Effector CD4-positive, alpha-beta T cell (primary cell): ENCODE measurements around the gene AHNAK.
"Not testable (repeated sequence)": the region's sequence is repeated elsewhere in the genome, so short reads cannot be mapped to it uniquely, and the experiment has no call there.

Experiments
- DNase-seq: peaks from one replicate; pipeline ENCODE4 v3.0.0-alpha.2; 2020

Gene AHNAK

DNA sequence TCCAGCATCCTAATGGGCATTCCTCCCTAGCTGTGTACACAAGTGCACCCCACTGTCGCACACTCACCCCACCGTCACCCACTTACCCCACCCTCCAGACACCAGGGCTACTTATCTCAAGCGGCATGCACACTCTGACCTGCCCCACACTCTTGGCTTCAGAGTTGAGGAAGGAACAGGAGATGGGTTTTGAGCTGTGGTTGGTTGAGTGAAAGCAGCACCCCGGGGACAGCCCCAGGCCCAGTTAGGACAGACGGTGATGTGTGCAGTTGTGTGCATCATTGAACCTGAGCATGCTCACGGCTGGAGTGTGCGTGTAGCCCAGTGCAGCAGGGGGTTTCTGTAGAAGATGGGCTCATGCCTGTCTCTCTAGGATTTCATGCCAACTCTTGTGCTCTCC, 32.5 kb downstream of the AHNAK start:
- no peak for DNase-seq

DNA sequence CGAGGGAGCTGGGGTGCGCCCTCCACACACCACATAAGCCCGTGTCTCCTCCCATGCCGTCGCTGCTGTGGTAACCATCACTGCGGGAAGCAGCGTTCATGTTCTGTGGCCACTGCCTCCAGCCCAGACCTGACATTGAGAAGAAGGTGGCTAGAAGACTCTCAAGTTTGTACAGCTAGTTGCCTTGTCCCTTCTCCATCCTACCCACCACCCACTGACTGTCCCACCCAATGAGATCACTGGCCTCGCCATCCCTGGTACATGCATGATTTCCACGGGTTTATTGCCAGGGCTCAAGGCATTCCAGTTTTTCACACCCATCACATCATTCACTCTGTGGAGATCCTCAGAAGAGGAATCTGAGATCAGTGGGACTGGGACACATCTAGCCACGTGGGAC, 33.0 kb downstream of the AHNAK start:
- DNase-seq = no peak

DNA sequence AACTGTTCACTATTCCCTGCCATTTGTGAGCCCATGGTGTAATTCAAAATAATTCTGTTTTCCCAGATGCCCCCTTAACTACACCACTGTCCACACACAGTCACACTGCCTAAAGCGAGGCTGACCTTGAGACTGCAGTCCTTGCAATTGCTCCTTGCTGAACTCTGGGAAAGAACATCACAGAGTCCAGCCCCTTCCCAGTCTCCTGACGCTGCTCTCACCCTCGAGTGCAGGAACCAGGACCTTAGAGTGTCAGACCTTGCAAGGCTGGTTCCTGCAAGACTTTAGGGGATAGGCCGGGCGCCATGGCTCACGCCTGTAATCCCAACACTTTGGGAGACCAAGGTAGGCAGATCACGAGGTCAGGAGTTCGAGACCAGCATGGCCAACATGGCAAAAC, 33.6 kb downstream of the AHNAK start:
- no peak for DNase-seq

DNA sequence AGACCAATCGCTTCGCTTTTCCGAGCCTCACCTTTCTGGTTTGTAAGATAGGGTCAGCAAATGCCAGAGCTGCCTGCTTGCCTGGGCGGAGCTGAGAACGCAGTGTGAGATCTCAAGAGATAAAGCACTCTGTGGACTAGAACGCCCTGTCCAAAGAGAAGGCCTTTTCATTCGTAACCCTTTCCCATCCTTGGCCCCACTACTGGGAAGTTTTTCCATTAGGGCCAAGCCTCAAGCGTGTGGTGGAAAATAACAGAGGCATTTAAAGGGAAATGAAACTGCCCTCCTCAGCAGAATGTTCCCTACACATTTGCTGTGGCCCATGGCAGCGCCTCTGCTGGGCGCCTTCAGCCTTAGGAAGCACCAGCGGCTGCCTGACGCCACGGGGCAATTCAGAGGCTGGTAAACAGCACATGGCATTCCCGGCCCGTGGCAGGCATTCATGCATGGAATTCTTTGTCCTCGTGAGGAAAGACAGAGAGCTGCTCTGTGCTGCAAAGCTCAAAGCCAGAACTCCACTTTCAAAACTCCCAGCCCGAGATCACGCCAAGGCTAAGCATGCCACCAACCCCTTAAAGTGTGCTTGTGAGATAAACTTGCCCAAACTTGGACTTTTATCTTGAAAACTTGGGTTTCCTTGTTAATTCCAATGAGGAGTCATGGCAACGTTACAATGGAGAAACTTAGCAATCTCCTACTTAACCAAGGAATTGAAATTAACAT, 38.1 kb downstream of the AHNAK start:
- DNase-seq = no peak

DNA sequence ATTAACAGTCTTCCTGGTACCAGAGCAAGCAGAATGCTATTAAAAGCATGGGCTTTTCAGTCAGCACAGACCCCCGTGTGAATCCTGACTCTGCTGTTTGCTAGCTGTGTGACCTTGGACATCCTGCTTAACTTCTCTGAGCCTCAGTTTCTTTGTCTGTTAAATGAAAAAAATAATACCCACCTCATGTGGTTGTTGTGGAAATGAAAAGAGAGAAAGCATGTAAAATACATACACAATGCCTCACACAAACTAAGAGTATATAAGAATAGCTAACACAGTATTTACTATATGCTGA, 39.5 kb downstream of the AHNAK start:
- DNase-seq = no peak

DNA sequence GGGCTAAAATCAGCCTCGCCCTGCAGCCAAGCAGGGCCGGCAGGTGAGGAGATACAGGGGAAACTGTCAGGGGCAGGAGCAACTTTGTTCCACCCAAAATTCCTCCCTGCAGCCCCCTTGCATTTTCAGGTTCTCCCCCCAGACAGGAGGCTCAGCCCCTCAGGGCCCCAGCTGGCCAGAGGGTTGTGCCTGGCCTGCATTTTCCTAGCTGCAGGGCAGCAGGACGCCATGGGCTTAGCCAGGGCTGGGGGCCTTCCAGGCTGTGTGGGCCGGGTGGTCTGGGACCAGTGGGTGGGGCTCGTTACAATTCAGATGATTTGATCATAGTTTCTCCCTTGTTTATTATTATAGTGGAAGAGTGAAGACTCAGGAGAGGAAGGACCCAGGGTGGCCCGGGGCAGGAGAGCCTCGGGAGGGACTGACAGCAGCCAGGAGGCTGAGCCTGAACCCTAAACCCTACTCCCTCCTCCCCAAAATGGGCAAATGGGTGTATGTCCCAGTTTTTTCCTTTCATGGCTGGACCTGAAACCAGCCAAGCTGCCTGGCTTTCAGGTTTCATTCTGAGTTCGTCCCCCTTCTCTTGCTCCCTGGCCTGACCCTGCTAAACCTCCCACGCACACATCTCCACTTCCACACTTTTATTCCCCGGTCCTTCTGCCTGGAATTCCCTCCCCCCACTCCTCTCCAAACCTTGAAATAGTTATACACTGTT, 40.0 kb downstream of the AHNAK start:
- DNase-seq = no peak

DNA sequence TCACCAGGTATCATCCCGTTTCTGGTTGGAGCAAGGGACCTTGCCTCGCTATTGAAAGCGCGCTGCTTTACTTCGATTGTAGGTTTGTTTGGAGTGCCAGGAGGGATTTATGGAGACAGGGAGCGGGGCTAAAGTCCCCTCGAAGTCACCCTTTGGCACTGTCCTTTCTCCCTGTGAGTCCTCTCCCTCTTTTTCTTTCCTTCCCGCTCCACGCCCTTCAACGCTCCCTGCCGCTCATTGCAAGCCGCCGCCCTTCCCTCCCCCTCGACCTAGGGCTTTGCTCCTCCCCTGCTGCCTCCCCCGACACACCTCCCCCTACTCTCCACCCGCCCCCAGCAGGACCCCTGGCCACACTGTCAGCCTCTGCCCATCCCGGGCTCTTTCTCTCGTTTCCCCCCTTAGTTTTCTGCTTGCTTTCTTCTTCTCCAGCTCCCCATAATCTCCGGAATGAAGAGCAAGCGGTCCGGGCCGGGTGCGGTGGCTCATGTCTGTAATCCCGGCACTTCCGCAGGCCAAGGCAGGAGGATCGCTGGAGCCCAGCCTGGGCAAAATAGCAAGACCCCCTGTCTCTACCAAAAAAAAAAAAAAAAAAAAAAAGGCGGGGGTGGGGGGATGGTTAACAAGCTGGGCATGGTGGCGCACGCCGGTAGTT, 41.0 kb downstream of the AHNAK start:
- DNase-seq = no peak

DNA sequence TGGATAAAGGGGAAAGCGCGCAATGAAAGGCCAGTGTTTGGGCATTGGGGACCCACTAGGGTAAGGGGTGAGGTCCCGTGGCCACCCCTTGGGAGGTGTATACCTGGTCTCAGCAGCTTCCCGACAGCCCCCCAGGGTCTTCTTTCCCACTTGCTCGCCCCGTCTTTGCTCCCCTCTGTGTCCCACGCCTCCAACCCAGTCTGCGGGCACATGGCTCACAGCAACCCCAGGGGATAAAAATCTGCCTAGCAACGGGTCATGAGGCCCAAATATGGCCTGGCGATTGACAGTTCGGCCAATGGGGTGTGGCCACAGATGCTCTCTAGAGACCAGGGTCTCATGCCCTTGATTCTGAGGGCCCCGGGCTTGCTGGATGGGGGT, 41.6 kb downstream of the AHNAK start:
- DNase-seq = no peak

DNA sequence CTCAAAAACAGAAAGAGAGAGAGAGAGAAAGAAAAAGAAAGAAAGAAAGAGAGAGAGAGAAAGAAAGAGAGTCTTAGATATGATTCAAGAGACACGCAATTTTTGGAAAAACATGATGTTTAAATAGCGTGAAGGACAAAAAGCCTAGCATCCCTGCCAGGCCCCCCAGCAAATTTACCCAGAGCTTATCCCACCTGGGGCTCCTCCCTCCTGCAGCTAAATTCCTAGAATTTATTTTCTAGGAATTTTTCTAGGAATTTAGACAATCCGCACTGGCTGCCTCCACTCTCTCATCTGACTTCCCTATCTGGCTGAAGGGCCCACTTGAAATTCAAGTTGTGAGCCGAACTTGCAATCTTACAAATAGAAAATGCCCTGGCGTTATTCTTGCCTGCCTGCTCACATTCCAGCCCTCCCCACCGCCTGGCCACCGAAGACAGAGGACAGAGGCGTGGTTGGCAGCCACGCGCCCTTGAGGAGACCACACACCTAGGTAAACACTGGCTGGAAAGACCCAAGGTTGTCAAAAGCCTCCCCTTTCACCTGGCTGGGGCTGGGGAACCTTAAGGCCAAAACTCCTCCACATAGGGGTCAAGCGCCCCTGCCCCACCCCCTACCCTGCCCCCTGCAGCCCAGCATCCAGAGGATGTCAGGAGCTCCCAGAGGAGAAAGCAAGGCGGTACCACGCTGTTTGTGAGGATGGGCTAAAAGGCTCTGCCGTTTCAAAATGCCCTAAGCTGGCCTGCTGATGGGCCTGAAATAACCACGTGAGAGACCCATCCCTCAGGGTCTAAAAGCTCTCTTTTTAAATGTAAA, 42.2 kb downstream of the AHNAK start:
- DNase-seq = no peak

DNA sequence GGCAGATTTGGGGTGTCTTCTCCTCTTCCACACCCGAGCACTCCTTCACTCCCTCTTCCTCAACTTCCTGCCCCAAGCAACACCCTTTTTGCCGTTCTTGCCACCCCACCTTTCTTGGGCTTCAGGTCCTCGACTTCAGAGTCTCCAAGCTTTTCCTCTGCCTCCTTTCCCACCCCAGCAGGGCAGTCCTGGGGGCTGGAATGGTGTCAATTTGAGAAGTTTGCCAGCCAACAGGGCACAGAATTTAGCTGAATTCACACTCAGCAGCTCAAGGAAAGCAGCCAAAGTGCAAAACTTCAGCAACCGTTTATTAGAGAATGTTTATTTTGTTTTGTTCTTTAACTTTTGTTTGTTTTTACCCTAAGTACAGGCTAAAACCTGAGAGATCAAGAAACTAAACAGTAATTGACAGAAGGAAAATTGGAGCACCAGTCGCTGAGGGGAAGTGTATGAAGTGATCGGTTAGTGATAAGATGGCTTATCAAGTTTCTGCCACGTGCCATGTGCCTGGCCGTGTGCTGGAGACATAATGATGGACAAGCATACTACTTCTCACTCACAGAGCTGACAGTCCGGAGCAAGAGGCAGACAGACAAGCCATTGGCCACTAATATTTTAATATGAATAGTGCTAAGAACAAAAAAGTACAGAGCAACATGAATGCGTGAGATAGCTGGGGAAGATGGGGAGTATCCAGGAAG, 44.4 kb downstream of the AHNAK start:
- no peak for DNase-seq

DNA sequence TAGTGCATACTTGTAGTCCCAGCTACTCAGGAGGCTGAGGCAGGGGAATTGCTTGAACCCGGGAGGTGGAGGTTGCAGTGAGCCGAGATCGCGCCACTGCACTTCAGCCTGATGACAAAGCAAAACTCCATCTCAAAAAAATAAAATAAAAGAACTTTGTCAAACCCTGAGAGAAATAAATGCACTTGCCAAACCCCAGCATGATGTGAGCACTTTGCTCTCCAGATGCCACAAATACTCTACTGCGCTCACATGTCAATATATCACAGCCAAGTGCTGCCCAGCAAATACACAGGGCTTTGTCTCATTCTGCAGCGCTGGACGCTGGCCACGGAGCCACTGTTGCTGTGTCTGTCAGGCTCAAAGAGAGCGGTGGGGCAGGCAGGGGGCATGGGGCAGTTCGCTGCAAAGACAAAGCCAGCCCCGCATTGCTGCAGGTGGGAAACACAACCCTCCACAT, 45.1 kb downstream of the AHNAK start:
- DNase-seq = no peak

DNA sequence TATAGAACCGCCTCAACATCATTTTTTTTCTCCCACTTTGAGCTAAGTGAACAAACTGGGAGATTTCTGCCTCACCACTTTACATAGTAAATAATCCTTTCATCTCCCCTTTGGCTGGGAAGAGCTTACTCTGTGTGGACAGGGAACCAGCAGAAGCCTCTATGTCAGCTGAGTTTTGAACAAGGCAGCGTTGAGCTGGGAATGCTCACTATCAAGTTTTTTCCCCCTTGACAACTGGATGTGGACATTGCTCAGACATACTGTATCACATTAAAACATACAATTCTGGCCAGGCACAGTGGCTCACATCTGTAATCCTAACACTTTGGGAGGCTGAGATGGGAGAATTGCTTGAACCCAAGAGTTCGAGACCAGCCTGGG, 46.0 kb downstream of the AHNAK start:
- DNase-seq = no peak

DNA sequence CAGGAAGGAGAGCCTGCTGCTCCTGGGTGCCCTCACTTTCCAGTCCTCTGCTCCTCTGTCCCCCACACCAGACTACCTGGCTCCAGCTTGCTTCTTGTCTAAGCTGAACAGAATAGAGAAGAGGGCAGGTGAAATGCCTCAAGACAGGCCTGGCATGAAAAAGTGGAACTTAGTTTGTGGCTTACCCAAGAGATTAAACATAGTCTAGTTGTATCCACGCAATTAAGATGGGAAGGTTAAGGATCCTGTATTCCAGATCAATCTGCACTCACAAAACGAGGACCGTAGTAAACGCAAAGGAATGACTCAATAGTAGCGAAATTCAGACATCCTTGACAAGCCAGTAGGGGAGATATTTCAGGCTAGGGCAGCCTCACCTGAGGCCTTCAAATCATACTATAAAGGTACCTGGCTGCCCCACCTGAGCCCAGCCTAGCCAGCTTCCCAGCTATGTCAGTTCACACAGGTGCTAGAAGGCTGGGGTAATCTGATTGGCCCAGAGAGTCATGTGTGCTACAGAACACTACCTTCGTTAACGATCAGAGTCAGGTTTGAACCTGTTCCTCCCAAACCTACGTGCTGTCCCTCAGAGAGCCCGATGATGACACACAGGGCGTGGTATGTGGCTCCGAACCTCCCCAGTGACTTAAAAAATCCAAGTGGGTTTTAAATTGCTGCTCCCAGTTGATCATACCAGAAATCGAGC, 46.5 kb downstream of the AHNAK start:
- no peak for DNase-seq

DNA sequence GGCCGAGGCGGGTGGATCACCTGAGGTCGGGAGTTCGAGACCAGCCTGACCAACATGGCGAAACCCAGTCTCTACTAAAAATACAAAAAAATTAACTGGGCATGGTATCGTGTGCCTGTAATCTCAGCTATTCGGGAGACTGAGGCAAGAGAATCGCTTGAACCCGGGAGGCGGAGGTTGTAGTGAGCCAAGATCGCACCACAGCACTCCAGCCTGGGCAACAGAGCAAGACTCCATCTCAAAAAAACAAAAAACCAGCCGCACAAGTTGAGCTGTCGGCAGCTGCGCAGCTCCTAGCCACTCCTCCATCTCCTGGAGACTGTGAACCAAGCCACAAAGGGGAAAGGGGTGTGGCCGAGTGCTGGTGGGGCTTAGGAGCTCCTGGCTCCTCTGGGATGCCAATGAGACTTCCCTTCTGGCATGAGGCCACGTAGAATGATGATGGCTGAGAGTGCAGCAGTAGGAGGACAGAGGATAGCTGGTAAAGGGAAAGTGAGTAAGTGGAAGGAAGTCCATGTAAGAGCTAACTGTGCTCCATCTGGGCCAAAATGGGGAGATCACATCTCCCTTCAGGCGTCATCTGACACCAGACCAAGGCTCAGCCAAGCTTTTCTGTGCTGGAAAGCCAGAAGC, 47.2 kb downstream of the AHNAK start:
- DNase-seq = not testable (repeated sequence)

DNA sequence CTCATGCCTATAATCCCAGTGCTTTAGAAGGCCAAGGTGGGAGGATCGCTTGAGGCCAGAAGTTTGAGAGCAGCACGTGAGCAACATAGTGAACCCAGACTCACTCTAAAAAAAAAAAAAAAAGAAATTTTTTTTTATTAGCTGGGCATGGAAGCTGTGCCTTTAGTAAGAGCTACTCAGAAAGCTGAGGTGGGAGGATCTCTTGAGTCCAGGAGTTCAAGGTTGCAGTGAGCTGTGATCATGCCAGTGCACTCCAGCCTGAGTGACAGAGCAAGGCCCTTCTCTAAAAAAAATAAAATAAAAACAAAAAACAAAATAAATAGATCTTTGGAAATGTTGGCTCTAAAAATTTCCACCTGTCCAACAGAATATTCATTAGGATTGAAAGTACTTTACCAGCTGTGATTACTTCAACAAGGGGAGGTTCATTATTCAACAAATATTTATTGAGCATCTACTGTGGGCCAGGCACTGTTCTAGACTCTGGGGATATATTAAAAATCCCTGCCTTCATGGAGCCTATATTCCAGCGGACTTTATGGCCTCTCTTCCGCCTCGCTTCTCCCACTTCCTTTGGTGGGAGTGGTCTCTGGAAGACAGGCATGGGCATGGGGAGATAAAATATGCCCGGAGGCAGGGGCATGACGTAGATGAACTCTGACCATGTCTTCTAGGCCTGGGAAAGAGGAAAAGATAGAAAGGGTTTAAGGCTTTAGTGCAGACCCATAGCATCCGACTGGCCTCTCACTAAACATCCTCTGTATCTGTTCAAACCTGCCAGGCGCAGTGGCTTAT, 47.9 kb downstream of the AHNAK start:
- DNase-seq = no peak

DNA sequence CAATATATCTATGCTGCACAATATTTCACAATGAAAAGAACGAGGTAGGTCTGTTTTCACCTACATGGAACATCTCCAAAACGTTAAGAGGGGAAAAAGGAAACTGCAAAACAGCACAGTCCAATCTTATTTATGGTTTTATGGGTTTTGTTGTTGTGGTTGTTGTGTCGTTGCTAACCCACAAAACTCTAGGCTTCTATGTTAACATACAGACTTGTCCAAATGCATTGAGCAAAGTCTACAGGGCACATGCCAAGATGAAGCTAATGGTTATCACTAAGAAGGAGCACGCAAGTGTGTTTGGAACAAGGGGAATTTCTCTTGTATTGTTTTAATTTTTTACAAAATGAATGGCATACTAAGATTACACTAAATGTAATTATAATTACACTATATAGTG, 48.6 kb downstream of the AHNAK start:
- DNase-seq = no peak

DNA sequence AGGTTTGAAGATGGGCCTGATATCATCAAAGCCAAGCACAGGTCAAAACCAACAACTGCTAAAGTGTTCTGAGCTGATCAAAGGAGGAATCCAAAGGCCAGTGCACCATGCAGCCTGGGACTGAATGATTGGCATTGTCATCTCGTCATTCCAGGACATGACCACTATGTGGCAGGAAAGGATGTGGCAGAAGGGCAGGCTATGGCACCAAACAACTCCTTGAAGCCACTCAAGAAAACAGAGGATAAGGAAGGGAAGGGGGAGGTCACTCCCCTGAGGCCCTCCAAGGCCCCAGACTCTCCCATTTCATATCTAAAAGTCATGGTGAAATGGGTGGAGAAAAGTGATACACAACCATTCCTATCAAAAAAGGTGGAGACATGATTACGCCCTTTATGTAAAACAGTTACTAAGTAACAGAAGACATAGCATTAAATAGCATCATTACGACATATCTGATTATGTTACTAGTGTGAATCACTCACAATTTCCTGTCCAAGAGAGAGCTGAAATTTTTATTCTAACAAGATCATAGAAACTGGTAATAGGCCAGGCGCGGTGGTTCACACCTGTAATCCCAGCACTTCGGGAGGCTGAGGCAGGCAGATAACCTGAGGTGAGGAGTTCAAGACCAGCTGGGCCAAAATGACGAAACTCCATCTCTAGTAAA, 49.3 kb downstream of the AHNAK start:
- DNase-seq = no peak

DNA sequence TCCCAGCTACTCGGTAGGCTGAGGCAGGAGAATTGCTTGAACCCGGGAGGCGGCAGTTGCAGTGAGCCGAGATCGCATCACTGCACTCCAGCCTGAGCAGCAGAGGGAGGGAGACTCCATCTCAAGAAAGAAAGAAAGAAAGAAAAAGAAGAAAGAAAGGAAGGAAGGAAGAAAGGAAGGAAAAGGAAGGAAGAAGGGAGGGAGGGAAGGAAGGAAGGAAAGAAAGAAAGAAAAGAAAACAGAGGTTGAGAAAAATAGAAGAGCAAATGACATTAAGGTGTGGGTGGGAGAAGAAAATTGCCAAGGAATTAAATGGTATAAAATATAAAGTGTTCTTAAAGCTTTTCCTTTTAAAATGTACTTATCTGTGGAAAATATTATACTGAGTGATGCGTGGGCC, 49.9 kb downstream of the AHNAK start:
- DNase-seq = no peak

DNA sequence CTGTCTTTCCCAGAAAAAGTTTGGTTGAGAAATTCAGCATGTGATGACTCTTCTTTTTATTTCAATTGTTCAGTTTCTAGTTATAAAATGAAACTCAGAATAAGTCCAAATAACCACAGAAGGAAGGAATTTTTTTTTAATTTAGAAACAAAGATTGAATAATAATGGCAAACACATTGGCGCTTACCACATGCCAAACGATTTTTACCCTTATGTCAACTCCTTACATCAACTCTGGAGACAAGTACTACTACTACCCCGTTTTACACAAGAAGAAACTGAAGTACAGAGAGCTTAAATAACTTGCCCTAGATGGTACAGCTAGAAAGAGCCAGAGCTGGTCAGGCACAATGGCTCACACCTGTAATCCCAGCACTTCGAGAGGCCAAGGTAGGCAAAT, 52.4 kb downstream of the AHNAK start:
- no peak for DNase-seq

DNA sequence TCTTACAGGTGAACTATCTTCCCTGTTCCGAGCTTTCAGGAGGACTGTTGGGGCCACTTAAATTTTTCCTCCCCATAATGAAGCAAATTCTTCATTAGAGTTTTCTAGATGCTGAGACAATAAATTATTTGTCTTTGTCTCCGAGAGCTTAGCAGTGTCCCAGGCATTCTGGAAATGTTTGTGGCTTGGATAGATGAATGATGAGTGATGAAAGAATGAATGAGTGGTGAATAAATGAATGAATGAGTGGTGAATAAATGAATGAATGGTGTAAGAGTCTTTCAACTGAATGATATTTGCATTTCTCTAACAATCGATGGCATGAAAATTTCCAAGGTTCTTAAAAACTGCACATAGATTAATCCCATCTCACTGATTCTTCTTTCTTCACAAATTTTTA, 52.8 kb downstream of the AHNAK start:
- no peak for DNase-seq
